ENCODE data around the gene CHD5.

GRCh38 chr1:6116137-6116536 lies 64.0 kb downstream of the CHD5 start:
- TF ChIP-seq SNRNP70 (IDR thresholded peaks at IDR 0.05; ENCODE audit: low read depth, low read length) (no peak), CEBPG (CRISPR knock-in tag; IDR thresholded peaks at IDR 0.05) (no peak), HBP1 (CRISPR knock-in tag; IDR thresholded peaks at IDR 0.05; ENCODE audit: low read depth) (no peak), POLR2A (IDR thresholded peaks at IDR 0.05; ENCODE audit: insufficient read depth in 1 of 2, low read depth in 2 of 2, low read length in 2 of 2) (no peak), KDM6A (CRISPR knock-in tag; IDR thresholded peaks at IDR 0.05; ENCODE audit: low read depth) (no peak), BRD4 (CRISPR knock-in tag; IDR thresholded peaks at IDR 0.05) (no peak), ZBTB33 (CRISPR knock-in tag; IDR thresholded peaks at IDR 0.05) (no peak), MAX (IDR thresholded peaks at IDR 0.05) (no peak), POLR2AphosphoS5 (IDR thresholded peaks at IDR 0.05; ENCODE audit: low read depth, low read length) (no peak), GATAD2A (CRISPR knock-in tag; IDR thresholded peaks at IDR 0.05) (no peak), CREB1 (IDR thresholded peaks at IDR 0.05) (no peak), CREB1 (CRISPR knock-in tag; IDR thresholded peaks at IDR 0.05) (no peak), GTF3A (CRISPR knock-in tag; conservative IDR thresholded peaks at IDR 0.05) (no peak)

Data from HepG2 (cell line).